Measurements from ENCODE around the gene SH3RF1. TPM values are rescaled to one million over a fixed set of nuclear protein-coding genes. Genes with fewer than 3 reads are reported as not detected.

Gene SH3RF1
- total RNA-seq, 3 donors from 2014 or later = 45.3 to 82.3 (median 65.5) TPM

GRCh38 chr4:169151671-169152070 is 119.1 kb downstream of the SH3RF1 start:
- H3K9me3 ChIP-seq = no peaks in the 10 kb centered on the region
- ATAC-seq (no peak), DNase-seq (no peak)
- intact Hi-C loops (cut with DNase I, micrococcal nuclease) = no loop called here
- no peak overlapping the region for H3K4me3 ChIP-seq
- H3K36me3 ChIP-seq (ENCODE audit: low read depth) = no peaks in the 10 kb centered on the region
- no peaks in the 10 kb centered on the region for H3K4me1 ChIP-seq (ENCODE audit: low read depth)
- no peak for TF ChIP-seq CTCF (IDR thresholded peaks at IDR 0.05)

GRCh38 chr4:169150806-169151205 is 120.0 kb downstream of the SH3RF1 start:
- Histone ChIP-seq H3K36me3 (ENCODE audit: low read depth) (no peaks in the 10 kb centered on the region), H3K9me3 (no peaks in the 10 kb centered on the region), H3K4me1 (ENCODE audit: low read depth) (no peaks in the 10 kb centered on the region), H3K4me3 (no peak overlapping the region)
- intact Hi-C loops (cut with DNase I, micrococcal nuclease) = no loop called here
- TF ChIP-seq CTCF (IDR thresholded peaks at IDR 0.05) = no peak
- DNase-seq (no peak), ATAC-seq (no peak)

DNA sequence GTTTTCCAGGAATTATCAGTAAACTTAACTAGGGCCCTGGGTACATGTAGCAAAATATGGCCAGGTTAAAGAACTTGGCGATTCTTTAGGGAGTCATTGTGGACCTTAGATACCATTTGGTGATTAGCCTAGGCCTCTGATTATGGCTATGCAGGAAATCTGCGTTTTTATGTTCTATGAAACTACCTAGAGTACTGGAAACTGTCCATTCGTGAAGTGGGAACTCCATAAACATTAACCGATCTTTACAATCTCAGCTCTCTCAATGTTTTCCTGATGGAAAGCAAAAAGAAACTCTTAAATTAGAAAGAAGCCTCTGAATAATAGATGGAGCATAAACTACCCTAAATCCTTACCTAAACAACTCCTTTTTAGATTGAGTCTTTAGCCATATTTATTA is 121.9 kb downstream of the SH3RF1 start:
- TF ChIP-seq CTCF (IDR thresholded peaks at IDR 0.05) = no peak
- DNase-seq (no peak), ATAC-seq (peak; percentile 91)

DNA sequence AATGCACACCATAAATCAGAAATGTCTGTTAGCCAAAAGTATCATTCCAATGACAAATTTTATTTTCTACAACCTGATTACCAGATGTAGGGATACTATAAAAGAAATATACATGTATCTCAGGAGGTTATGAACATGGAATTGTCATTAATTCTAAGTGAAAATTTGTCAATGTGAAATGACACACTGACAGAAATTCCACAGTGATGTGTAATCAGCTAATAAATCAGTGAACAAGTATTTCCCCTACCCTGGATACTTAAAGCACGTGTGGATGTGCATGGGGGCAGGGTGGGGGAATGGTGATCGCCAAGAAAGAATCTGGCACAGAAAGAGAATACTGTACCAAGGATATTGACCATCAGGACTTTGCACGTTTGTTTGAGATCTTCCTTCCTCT is 123.6 kb downstream of the SH3RF1 start:
- DNase-seq = no peak
- no peaks in the 10 kb centered on the region for H3K4me1 ChIP-seq (ENCODE audit: low read depth)
- no peak for TF ChIP-seq CTCF (IDR thresholded peaks at IDR 0.05)
- no peaks in the 10 kb centered on the region for H3K9me3 ChIP-seq
- no peak for ATAC-seq
- intact Hi-C loops (cut with DNase I, micrococcal nuclease) = no loop called here
- no peaks in the 10 kb centered on the region for H3K36me3 ChIP-seq (ENCODE audit: low read depth)
- no peak overlapping the region for H3K4me3 ChIP-seq

More for the DNA sequence above, 121.9 kb downstream of the SH3RF1 start:
- H3K4me3 ChIP-seq = no peak overlapping the region
- no peaks in the 10 kb centered on the region for H3K36me3 ChIP-seq (ENCODE audit: low read depth)
- no peaks in the 10 kb centered on the region for H3K4me1 ChIP-seq (ENCODE audit: low read depth)
- intact Hi-C loops (cut with DNase I, micrococcal nuclease) = no loop called here
- H3K9me3 ChIP-seq = no peaks in the 10 kb centered on the region

- intact Hi-C loops (cut with DNase I, micrococcal nuclease) = no loop called here
Observed at GRCh38 chr4:169144061-169144600, 126.6 kb downstream of the SH3RF1 start.

More at GRCh38 chr4:169144061-169144600, 126.6 kb downstream of the SH3RF1 start:
- Histone ChIP-seq H3K36me3 (ENCODE audit: low read depth) (no peaks in the 10 kb centered on the region), H3K4me1 (ENCODE audit: low read depth) (no peaks in the 10 kb centered on the region), H3K9me3 (no peaks in the 10 kb centered on the region), H3K4me3 (no peak overlapping the region)
- ATAC-seq (no peak), DNase-seq (no peak)
- TF ChIP-seq CTCF (IDR thresholded peaks at IDR 0.05) = no peak
